Thyroid gland (tissue), 4 donors: ENCODE data around the gene DLG2.

Source experiments
- CTCF ChIP-seq, 6 experiments: fragments of 200-600 bp in 3 of 6; fragments of 450-650 bp in 3 of 6; sonication (generic) in 3 of 6; IDR thresholded peaks; one replicate each; pipeline ENCODE4 v1.5.1; 2016 to 2019; ENCODE audit warnings: antibody characterized with exemption in 6 of 6, mild to moderate bottlenecking in 2 of 6, inconsistent platforms in 1 of 6, moderate library complexity in 1 of 6
- POLR2A ChIP-seq, 2 donors: fragments of 450-650 bp; IDR thresholded peaks; one replicate each; pipeline ENCODE4 v1.6.1; 2017; ENCODE audit warnings: antibody characterized with exemption in 2 of 2, mild to moderate bottlenecking in 2 of 2, moderate library complexity in 1 of 2

- TF ChIP-seq CTCF (IDR thresholded peaks at IDR 0.05) (no peak), POLR2A (IDR thresholded peaks at IDR 0.05) (no peak)
Measured at GRCh38 chr11:83455356-83455755, 2171.8 kb downstream of the DLG2 start.
